HG02938 (cell line): ENCODE measurements around the gene SUOX.
"Not testable (repeated sequence)": the region's sequence is repeated elsewhere in the genome, so short reads cannot be mapped to it uniquely, and the experiment has no call there.

Experiments used
- ATAC-seq: cut with Tn5 transposase; IDR thresholded peaks from one replicate; pipeline ENCODE4 v1.9.1; 2021; ENCODE audit warnings: mild to moderate bottlenecking, moderate library complexity; ENCODE audit not compliant: unreplicated experiment

SUOX gene

DNA sequence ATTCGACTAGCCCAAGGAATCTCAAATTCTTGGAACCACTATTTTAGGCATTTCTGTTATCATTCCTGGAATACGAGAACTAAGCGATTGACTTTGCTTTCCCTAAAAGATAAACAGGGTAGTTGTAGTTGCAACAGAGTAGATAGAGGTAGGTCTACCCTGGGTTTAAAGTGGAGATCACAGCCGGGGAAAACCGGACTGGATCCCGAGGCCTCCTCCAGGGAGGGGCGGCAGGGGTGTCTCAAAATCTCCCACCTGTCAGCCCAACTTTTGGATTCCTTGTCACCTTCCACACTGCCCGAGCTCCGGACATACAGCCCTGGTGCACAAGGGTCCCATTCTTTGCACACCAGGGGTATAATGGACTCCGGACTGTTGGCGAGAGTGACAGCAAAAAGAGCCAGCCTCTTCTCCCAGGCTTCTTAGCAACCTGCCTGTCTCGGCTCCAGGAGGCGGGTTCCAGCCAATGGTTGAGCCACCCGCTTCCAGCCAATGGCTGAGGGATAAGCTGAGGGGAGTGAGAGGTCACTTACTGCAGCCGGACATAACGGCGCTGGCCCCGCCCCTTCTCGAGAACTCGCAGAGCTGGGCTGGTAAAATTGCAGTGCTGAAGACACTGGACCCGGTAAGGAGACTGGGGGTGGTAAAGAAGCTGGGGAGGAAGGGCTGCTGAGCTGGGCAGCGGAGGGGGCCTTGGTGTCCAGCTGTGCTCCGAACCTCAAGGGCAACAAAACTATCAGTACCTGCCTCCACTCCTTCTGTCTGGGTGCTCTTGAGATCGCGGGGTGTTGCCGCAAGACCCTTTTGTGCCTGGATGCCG lies at the start of gene SUOX:
Gene SUOX, plus strand, starts transcription at position 562 of the 820 bp plus-strand sequence. CDS start 4,946 bp downstream, outside the sequence.
- peak; percentile 95 for ATAC-seq

DNA sequence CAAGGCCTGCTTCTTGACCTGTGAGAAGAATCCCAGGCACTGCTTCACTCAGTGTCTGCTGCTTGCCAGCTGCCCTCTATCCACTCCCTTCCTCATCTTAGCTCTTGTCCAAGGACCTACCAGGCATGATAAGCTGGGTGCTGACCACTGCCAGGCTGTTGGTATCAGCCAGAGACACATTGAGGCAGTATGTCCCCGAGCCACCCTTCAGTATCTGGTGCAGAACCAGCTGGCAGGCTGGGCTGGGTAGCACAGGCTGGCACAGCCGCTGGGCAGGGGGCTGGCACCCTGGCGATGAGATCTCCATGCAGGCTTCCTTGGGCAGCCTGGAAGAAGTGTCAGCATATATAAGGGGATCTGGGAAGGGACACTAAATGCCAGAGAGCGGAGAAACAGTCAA lies 41.7 kb upstream of the SUOX start:
- ATAC-seq, result no peak

DNA sequence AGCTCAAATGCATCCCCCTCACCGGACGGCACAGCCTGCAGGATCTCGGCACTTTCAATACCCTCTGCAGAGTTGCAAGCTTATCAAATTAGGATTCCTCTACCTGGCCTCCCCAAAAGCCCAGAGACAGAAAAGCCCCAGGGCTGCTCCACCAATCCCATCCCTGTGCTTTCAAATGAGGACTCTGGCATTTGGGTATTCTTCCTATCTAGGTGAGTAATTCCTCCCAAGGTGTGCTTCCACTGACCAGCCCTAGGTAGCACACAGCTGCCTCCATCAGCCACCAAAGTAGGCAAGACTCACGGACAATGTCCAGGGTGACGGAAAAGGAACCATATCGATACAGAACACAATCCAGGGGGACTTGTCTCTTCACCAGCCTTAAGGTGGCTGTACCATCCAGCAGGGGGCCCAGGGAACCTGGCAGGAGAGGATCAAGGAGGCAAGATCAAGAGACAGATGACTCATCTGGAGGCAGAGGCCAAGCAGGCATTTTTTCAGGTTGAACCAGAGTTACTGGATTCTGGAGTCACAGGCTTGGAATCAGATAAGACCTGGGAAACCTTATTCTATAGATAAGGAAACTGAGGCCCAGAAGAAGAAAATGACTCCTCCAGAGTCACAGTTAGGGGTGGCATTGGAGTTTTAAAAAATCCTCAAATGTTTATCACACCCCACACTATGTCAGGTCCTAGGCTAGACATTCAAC lies 41.1 kb upstream of the SUOX start:
- ATAC-seq, result no peak

DNA sequence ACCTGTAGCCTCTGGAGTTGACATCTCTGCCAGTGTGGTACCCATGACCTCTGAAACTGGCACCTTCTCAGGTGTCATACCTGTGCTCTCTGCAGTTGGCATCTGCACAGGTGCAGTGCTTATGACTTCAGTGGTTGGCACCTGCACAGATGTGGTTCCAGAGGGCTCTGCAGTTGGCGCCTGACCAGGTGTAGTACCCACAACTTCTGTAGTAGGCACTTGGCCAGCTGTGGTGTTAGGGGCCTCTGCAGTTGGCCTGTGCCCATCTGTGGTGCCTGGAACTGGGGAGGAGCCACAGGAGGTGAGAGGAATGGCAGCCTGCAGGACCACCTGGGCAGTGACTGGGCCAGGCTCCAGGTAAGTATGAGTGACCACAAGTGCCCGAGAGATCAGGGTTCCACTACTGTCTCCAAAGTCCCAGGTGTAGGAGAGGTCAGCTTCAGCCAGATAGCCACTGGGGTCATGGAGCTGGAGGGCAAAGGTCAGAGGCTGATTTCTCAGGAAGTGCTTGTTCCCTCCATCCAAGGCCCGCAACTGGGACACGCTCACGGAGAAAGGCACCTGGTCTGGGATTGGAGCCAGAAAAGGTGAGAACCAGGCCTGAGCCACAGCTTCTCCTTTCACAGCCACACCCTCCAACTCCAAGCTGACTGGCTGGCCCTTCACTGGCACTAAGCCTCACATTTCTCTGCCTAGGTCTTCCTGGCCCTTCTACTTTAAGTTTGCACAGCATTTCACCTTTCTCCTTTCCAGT lies 39.8 kb upstream of the SUOX start:
- ATAC-seq, result no peak

DNA sequence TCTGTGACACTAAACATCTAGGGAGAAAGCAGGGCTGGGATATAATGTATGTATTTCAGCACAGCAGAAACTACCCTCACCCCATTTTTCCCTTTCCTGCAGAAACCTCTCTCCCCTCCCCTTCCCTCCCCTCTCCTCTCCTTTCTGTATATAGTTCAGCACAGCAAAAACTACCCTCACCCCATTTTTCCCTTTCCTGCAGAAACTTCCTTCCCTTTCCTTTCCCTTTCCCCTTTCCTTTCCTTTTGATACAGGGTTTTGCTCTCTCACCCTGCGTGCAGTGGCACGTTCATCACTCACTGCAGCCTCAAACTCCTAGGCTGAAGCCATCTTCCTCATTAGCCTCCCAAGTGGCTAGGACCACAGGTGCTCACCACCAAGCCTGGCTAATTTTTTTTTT lies 33.3 kb upstream of the SUOX start:
- no peak for ATAC-seq

DNA sequence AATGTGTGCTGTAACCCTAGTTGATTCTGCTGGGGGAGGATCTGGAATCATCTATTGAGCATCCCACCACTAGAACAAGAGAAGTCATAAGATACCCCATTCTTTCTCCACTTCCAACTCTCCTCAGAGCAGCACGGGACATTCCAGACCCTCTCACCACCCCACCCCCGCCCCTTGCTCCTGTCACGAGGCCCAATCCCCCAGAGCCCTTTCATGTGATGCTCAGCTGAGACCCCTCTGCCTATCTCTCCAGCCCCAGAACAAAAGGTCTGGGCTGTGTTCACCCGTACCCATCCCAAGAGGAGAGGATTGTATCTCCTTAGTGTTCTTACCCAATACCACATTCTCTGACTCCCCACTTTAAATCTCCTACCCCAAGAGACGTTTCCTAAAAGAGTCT lies 31.8 kb upstream of the SUOX start:
- ATAC-seq, result no peak

DNA sequence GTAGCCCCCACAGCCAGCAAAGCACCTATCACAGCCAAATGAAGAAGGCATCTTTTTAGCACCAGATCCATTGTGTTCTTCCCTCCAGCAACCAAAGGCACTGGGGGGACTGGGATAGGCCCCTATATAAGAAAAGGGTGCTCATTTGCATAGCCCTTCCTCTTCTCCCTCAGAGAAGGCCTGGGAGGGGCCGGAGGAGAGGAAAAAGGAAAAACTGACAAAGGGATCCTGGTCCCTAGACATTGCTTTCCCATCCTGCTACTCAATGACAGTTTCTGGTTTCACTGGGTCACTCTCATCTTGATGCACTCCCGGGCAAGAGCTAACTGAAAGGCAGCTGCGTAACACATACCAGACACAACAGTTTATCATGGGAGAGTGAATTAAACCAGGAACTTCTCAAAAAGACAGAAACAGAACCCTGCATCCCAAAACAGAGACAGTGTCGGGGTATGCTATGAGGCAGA lies 31.1 kb upstream of the SUOX start, which contains the start of gene PMEL:
Gene PMEL, minus strand, starts transcription at position 102 of the 467 bp plus-strand sequence. Its CDS starts 31 bp downstream, at position 71.
- peak; percentile 18 for ATAC-seq

DNA sequence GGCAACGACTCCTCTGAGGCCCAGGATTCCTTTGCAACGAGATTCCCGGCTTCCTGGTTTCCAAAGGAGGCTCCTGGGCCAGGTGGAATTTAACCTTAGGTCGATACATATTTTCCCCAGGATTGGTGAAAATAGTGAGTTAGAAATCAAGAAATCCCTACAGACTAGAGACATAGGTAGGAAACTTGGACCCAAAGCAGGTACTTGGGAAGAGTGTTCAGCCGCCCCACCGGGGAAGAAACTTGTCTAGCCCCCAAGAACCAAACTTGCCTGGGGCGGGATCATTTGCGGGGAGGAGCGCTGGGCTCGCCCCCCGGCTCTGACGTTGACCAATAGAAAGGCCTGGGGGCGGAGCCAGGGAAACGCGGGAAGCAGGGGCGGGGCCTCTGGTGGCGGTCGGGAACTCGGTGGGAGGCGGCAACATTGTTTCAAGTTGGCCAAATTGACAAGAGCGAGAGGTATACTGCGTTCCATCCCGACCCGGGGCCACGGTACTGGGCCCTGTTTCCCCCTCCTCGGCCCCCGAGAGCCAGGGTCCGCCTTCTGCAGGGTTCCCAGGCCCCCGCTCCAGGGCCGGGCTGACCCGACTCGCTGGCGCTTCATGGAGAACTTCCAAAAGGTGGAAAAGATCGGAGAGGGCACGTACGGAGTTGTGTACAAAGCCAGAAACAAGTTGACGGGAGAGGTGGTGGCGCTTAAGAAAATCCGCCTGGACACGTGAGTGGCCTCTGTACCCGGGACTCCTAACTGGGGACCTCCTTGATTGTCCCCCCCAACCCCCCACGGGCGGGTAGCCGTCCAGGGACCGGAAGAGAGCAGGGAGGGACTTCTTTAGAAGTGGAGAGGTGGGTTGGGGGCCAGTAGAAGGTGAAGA lies 30.4 kb upstream of the SUOX start, which contains the start of gene CDK2:
Gene CDK2, plus strand, starts transcription at position 423 of the 874 bp plus-strand sequence. Its CDS starts 179 bp downstream, at position 602.
- ATAC-seq, result peak; percentile 94

DNA sequence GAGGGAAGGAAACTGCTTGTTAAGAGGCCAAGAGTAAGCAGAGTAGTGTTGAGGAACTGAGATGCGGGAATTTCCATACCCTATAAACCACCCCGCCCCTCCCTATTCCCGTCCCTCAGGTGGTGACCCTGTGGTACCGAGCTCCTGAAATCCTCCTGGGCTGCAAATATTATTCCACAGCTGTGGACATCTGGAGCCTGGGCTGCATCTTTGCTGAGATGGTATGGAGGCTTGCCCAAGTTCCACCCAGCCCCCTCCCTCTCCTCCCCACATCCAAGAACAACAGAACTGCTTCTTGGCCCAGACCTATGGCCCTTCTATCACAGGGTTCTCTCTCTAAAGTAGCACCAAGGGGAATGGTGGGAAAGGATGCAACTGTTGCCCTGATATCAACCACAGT lies 27.7 kb upstream of the SUOX start:
- ATAC-seq, result no peak

DNA sequence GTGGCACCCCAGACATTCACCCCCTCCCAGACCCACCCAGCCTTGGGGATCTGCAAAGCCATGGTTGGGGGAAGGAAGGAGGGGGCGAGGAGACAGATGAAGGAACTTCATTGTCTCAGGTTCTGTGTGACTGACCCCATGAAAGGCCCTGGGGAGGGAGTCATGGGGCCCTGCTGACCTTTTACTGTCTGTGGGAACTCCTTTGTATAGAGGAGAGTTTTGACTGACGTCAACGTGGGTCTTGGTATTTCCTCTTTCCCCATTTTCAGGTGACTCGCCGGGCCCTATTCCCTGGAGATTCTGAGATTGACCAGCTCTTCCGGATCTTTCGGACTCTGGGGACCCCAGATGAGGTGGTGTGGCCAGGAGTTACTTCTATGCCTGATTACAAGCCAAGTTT lies 26.3 kb upstream of the SUOX start:
- ATAC-seq, result no peak

DNA sequence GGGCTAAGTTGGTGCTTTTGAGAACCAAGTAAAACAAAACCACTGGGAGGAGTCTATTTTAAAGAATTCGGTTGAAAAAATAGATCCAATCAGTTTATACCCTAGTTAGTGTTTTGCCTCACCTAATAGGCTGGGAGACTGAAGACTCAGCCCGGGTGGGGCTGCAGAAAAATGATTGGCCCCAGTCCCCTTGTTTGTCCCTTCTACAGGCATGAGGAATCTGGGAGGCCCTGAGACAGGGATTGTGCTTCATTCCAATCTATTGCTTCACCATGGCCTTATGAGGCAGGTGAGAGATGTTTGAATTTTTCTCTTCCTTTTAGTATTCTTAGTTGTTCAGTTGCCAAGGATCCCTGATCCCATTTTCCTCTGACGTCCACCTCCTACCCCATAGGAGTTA lies 25.0 kb upstream of the SUOX start:
- ATAC-seq, result no peak

DNA sequence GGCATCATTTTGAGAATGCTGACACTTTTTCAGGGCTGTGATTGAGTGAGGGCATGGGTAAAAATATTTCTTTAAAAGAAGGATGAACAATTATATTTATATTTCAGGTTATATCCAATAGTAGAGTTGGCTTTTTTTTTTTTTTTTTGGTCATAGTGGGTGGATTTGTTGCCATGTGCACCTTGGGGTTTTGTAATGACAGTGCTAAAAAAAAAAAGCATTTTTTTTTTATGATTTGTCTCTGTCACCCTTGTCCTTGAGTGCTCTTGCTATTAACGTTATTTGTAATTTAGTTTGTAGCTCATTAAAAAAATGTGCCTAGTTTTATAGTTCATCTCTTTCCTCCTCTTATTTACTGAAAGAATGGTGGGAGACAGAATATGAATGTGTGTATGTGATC lies 24.6 kb upstream of the SUOX start:
- ATAC-seq, result no peak

DNA sequence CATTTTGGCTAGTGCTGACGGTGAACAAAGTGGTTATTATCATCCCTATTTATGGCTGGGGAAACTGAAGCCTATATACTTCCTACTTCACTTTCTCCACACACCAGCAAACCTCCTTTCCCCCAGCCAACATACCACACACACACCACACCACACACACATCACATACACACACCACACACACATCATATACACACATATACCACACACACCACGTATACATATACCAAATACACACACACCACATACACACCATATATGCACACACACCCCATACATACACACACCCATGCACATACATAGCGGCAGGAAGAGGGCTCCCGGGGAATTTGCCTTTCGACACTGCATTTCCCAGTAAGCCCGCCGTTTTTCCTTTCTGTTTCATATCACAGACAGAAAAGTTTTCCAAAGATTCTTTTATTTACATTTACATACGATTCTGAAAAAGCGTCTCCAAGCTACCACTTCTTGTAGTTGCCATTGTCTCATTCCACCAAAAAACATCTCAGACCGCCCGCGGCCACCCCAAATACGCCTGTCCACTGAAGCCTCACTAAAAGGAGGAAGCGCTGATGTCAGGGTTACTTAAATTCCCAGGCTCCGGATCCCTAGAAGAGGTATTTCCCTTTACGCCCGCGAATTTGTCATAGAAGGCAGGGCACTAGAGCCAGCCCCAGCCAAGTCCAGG lies 24.0 kb upstream of the SUOX start:
- ATAC-seq, result no peak

DNA sequence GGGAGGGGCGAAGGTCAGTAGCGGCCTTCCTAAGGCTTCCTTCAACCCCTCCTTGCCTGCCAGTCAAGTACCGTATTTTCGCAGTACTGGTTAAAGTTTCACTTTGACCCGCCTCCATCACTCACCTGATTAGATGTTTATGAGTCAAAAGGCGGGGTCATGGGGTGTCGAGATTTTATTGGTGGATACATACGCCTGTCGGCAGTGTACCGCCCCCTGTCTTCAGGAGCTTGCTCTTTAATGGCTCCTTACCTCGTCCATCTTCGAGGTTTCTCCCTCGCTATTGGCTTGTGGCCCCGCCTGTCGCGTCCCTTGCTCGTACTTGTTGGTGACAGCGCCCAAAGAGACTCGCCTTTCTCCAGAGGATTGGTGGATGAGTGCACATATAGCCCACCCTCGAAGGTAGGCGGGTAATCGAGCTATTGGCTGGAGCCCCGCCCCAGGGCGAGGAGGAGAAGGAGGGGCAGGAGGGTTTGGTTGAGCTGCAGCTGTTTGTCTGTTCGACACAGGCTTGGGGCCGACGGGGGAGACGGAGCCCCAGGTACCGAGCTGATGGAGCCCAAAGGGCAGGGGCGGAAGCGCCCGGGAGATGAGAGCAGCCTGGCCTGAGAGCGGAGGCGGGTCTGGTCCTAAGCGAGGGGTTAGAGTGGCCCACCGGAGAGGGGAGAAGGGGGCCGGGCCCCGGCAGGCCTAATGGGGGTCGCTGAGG lies 23.3 kb upstream of the SUOX start, which contains the start of gene RAB5B:
Gene RAB5B, plus strand, starts transcription at position 480 of the 709 bp plus-strand sequence. CDS start 12,883 bp downstream, outside the sequence.
- ATAC-seq, result peak; percentile 96

DNA sequence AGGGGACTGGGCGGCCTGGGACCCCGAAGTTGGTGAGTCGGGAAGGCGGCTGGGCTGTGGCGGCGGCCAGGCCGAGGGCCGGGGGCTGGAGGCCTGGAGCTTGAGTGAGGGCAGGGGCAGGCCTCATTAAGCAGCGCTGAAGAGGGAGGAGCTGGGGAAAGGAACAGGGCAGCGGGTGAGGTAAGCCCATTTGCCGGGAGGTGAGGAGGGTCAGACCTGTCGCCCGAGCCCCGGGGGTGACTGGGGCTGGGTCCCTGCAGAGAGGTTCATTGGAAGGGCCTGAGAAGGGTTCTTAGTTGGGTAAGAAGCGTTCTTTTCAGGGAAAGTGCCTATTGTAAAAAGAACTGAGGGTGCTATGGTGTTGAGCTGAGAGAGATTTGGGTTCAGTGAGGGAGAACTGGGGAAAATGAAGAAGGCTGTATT lies 22.8 kb upstream of the SUOX start:
- peak; percentile 9 for ATAC-seq

DNA sequence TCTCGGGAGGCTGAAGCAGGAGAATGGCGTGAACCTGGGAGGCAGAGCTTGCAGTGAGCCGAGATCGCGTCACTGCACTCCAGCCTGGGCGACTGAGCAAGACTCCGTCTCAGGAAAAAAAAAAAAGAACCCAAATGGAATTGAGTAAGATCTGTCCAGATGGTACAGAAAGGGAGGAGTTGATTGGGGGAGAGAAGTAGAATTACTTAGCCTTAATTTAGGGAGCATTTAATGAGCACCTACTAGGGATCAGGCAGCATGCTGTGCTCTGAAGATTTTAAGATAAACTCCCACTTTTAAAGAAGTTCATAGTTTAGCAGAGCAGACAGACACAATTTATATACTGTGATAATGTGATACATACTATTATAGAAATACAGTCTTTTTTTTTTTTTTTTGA lies 18.7 kb upstream of the SUOX start:
- ATAC-seq, result no peak

DNA sequence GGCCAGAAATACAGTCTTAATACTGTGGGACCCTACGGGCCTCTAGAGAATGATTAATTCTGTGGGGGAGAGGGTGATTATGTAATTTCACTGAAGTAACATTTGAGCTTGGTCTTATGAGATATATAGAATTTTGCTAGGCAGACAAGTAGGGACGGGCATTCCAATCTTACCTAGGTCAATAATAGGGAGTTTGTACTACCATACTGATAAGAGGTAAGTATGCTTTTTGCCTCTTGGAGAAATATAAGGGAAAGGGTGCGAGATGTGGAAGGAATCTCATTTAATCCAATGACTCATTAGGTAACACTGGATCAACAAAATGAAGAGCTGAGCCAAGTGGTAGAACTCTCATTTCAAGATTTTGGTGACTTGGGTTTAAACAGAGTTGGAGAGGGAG lies 18.0 kb upstream of the SUOX start:
- ATAC-seq, result no peak

DNA sequence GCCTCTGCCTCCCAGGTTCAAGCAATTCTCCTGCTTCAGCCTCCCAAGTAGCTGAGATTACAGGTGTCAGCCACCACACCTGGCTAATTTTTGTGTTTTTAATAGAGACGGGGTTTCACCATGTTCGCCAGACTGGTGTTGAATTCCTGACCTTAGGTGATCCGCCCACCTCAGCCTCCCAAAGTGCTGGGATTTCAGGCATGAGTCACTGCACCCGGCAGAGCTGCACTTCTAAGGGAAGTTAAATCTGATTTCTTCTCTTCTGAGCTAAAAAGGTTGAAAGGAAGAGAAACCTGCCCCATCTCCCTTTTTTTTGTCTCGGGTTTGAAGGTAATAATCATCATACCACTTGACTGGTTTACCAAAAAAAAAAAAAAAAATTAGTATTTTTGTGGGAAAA lies 15.2 kb upstream of the SUOX start:
- not testable (repeated sequence) for ATAC-seq
